GM20431 (cell line): ENCODE data around the gene PRR5L.
"Not testable (repeated sequence)": the region's sequence is repeated elsewhere in the genome, so short reads cannot be mapped to it uniquely, and the experiment has no call there.

Source experiments
- in situ Hi-C: fragments of 300-500 bp; cut with MseI, MboI; formaldehyde crosslinking; loops from one replicate; pipeline ENCODE4 v1.15.0; 2020; ENCODE audit warnings: low sequenced_read_pairs; ENCODE audit not compliant: unreplicated experiment

Gene PRR5L

DNA sequence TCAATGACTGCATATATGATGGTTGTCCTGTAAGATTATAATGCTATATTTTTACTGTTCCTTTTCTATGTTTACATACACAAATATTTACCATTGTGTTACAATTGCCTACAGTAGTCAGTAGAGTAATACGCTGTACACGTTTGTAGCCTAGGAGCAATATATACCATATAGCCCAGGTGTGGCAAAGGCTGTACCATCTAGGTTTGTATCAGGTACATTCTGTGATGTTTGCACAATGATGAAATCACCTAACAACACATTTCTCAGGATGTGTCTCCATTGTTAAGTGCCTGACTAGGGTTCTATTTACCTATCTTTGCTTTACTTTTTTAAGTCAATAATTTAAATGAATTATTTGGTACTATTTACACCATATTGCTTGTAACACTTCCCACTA, 21.9 kb downstream of the PRR5L start:
- in situ Hi-C loops, result no loop called here

DNA sequence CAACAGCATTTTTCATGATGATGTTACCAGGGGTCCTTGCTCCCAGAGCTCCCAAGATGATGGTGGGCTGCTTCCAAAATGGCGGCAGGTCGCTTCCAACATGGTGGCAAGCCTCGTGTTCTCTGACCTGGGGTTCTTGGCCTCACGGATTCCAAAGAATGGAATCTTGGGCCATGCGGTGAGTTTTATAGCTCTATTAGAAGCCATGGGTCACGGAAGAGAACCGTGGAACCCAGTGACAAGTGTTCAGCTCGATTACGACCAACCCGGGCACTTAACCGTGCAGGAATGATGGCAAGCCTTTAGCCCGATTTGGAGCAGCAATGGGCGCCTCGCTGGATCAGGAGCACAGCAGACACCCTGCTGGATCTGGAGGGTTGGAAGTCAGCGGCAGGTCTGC, 28.9 kb downstream of the PRR5L start:
- in situ Hi-C loops, result not testable (repeated sequence)

DNA sequence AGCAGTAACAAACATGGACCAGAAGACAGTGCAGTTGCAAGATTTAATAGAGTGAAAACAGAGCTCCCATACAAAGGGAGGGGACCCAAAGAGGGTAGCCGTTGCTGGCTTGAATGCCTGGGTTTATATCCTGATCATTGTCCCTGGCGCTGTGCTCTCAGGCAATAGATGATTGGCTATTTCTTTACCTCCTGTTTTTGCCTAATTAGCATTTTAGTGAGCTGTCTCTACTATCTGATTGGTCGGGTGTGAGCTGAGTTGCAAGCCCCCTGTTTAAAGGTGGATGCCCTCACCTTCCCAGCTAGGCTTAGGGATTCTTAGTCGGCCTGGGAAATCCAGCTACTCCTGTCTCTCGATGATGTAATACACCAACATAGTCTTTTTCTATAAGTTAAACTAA, 29.3 kb downstream of the PRR5L start:
- in situ Hi-C loops, result not testable (repeated sequence)

DNA sequence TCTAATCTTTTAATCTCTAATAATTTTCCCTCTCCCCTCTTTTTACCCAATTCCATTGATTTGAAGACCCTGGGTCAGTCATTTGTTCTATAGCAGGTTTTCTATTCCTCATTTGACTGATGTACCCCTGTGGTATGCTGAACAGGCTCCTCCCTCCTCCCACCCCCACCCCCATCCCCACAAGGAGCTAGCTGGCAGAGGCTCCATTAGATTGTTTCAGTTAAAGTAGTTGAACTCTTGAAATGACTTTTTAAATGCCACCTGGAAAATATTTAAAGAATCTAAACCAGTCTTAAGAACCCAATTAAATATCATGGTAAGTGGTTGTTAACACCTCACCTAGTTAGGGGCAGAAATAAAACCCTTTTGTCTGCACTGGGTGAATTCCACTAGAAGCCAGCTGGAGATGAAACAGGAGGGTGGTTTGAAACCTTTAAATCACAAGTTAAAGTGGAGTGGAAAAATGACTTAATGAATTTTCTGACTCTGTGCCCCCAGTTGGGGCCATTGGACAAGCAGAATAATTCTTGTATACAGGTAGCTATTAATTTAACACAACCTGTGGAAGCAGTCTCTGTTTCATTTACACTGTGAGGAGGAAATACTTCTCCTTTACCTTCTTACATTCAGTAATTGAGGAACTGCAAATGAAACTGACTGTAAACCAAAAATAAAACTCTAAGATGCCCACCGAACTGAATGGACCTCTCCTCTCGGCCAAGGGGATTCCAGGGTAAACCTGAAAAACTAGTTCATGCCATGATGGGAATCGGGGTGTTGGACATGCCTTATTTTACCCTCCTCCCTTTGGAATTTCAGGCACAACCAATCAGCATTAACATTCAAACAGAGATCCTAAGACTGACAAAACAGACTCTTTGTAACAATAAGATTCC, 30.7 kb downstream of the PRR5L start:
- in situ Hi-C loops, result no loop called here

DNA sequence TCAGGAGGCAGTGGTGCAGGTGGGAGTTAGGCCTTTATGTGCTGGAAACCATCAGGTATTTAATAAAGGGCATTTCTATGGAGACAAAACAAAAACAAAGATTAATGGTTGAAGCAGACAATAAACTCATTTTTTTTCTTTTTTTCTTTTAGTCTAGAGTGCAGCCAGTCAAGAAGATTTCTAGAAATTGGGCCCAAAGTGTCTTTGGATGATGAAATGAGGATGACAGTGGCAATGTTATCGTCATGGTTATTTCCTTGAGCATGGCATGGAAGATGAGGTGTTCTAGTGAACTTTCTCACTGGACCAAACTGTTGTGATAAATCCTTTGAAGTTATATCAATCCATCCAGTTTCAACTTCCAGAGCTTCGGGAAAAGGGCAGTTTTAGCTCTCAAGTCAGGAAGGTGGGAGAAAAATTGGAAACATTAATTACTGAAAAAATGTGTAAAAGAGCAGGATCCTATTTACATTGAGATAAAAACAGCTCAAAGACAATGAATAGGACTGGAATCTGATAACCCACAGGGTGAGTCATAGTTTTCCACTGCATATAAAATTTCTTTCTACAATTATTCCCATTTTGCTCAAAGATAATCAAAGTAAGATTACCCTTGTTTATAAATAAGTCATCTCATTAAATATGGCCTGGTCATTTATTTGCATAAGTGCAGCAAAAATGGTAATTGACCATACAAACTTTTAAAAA, 33.0 kb downstream of the PRR5L start:
- in situ Hi-C loops, result no loop called here

DNA sequence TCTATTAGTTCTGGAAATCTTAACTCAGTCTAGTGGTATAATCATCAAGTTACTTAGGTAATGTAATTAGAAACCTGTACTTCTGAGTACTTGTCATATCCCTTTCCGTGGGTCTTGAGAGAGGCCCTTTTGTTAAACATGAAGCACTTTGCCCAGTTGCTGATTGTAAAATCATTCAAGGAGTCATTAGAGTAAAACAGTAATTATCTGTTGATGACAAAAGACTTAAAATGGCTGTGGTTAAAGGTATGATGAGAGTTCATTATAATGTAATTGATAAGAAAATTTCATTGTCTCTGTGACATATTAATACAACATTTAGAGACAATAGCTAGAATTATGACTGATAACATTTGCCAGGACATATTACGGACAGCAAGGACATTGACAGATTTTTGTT, 34.3 kb downstream of the PRR5L start:
- in situ Hi-C loops, result no loop called here

DNA sequence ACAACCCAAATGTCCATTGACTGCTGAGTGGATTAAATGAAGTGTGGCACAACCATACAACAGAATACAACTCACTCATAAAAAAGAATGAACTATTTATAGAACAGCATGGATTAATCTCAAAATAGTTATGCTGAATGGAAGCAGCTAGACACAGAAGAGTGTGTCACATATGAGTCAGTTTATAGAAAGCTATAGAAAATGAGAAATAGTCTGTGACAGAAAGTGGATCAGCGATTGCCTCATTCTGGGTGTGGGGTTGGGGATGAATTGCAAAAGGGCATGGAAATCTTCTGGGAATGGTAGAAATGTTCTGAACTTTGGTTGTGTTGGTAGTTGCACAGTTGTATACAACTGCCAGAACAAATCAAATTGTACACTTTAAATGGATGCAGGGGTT, 37.4 kb downstream of the PRR5L start:
- in situ Hi-C loops, result no loop called here

DNA sequence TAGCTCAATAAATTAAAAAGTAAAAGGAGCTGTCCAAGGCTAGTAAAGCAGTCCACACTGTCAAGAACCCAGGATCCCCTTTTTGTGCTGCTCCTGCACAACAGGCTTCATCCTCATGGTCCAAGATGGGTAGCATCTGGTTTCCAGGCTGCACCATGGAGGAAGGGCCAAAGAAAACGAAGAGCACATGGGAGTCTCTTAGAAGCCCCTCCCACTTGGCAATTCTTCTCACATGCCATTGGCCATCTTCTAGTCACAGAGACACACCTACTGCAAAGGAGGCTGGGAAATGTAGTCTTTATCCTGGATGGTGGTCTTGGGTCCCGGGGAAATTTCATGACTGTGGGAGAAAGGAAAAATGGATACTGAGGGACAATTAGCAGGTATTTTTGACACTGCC, 37.8 kb downstream of the PRR5L start:
- in situ Hi-C loops, result no loop called here

DNA sequence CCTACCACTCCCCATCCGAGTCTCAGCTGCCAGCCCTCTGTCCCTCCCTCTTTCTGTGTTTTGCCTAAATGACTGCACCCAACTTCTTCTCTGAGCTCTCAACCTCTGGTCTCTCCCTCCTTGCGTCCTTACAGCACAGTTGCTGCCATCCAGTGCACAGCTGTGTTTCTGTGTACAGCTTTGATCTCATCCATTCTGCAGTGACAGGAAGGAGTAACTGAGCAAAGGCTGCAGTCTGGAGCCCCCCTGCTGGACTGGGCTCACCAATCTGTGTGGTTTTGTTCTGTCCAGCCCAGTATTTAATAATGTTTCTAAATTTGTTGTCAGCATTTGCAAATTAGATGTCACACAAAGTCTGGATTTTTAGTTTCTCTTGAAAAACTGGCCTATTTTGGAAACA, 43.8 kb downstream of the PRR5L start:
- in situ Hi-C loops, result no loop called here

DNA sequence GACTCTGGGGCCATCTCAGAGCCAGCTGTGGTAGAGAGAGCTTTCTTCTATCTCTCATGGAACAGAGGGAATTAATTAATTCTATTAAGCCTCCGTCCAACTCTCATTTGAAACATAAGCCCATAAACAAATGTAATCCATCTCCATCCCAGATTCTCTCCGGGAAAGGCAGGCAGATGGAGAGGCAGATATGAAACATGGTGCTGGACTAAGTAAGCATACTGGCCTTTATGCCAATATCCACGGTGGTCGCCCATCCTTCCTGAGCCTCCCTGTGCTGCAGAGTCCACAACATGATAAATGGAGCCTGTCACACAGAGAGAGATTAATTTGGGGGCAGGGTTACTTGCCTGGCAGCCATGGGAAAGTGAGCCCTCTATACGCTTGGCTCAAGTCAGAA, 44.8 kb downstream of the PRR5L start:
- in situ Hi-C loops, result no loop called here

DNA sequence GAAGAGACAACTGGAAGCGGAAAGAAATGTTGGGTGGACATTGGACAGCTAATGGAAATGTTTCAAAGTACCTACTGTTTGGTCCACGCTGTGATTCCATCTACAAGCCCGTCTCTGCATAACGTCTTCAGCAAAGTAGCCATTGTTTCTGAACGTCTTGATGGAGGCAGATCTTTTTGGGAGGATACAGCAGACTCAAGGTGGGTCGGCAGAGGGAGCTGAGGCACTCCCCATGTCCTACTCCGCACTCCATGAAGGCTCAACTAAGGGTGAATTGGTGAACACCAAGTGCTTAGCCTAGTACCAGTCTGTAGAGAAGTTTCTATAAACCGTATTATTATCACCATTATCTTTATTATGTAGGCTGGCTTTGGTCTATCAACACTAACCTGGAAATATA, 45.8 kb downstream of the PRR5L start:
- in situ Hi-C loops, result no loop called here

DNA sequence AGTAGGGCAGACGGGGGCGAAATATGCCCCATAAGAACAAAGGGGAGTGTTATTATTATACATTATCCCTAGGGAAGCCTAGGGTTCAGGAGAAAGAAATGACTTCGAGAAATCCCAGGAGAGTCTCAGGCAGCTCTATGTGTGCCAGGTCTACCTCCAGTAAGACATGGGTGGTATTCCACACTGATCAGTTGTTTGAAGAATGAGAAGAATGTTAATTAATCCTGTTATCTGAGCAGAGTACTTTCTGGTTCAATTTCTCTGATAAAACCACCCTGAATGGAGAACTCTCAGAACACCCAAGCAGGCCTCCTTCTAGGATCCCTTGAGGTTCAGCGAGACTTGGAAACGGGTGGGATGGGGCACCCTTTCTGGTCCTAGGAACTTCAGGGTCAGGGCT, 46.2 kb downstream of the PRR5L start:
- in situ Hi-C loops, result no loop called here

DNA sequence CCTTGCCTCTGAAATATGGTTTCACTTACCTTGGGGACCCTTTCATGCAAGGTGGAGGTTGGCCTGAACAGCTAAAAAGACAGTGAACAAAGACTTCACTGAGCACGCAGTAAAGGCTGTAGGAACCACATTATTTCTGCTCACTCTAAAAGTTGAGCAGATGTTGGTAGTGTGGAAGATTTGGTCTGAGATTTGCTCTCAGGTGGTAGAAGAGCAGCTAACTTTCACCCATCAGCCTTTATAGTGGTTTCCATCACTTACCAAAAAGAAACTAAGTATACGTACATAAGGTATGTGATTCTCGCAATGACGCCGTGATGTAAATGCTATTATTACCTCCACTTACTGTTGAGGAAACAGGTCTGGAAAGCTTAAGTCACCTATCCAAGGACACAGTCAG, 47.3 kb downstream of the PRR5L start:
- in situ Hi-C loops, result no loop called here

DNA sequence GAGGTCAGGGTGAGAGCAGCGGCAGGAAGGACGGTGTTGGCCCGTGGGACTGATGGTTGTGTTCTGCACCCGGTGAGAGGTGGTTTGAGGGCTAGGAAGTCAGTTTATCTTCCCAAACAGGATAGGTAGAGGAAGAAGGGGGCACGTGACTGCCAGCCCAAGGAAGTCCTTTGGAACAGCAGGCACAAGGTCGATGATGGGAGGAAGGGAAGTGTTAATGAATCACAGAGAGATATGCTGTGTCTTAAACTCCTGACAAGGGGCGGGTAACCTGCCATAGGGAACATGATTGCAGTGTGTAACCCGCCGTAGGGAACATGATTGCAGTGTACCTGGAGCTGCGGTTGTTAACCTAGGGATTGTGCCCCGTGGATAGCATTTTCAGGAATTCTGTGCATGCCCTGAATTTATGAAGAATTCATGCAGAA, 49.0 kb downstream of the PRR5L start:
- in situ Hi-C loops, result no loop called here

DNA sequence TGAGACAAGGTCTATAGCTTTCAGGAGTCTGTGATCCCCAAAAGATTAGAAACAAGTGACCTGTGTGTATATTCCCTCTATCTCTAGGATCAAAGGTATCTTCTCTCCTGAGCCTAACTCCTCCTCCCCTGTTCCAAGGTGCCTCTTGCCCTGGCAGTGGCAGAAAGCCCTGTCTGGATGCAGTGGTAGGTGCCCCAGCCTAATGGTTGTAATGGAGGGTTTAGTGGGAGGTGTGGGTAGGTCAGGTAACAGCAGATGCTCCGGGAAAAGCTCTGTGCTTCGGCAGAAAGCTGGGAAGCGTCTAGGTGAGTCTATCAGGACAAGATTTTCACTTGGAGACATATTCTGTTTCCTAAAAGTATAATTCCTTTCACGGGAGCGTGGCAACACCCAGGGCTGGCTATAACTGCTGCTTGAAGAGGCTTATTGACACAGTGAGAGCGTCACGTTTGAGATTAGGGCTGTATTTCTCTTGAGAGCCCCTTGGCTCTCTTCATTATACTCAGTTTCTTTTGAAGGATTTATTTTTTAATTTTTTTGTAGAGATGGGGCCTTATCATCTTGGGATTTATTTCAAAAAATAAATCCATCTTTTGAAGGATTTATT, 49.5 kb downstream of the PRR5L start:
- in situ Hi-C loops, result no loop called here

DNA sequence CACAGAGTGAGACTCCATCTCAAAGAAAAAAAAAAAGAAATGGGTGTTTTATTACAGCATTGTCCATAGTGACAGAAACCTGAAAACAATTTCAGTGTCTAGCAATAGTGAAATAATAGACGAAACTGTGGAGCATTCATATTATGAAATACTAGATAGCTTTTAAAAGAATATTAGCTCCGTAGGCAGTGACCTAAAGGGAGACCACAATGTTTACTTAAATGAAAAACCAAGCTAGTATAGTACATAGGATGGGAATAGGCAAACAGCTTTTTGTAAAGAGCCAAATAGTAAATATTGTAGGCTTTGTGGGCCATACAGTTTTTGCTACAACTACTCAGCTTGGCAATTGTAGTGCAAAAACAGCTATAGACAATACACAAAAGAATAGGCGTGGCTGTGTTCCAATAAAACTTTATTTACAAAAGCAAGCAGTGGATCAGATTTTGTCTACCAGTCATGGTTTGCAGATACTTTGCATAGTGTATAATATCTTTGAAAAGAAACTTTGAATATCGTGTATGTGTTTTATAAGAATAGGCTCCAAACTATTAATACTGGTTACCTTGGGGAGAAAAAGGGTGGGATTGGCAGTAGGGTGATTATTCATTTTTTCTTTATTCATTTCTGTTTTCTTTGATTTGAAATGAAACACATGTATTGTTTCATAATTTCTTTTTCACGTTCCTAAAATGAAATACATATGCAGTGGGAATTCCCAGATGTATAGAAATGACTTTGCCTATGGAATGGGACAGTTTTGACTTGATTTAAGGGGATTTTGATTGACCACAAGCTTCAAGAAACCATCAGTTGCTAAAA, 50.7 kb downstream of the PRR5L start:
- in situ Hi-C loops, result no loop called here

DNA sequence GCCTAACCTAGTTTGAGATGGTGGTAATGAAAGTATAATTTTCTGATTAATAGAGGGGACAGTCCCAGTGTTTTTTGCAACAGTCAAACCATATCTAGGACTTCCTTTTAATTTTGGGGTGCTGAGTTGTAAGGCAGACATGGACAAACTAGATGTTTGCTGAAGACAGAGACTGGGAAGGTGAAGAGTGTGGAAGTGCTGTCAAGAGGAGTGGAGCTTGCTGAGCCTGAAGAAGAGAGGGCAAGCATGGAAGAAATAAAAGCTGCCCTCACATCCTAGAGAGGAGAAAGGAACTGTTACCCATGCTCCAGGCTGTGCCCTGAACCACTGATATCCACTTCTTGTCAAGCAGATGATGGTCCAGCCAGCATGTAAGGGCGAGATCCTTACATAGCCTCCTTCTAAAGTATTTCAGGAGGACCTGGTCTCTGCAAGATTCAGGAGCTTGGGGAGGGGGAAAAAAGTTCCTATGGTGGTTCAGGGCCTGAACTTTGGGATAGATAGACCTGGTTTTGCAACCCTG, 51.4 kb downstream of the PRR5L start:
- in situ Hi-C loops, result no loop called here

DNA sequence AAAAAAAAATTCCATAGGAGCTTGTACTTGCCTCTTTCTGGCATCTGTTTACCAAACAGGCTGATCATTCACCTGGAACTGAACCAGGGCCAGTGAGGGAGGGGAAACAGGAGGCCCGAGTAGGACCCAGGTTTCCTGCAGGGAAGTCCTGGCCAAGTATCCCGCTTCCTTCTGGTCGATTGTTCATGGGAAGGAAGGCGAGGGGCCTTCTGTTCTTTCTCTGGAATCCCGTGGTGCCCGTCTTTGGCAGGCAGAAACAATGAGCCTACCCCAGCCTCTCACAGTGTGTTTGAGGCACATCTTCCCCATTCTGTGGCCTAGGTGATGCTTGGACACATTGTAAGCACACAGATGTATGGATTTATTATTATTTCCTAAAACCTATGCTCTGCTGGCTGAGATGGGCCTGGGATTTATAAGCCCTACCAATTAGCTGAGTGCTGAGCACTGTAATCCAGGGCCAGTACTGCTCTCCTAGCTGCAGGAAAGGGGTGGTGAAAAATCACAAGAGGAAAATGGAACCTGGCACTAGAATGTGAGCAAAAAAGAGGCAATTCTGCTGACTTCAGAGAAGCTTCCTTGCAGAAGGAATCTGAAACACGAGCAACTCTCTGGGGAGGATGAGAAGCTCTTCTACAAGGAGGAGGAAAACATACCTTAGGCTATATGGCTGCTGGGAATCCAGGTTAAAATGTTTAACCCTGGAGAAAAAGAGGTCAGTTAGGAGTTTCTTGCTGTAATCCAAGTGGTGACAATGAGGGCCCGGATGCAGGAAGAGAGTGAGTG, 53.5 kb downstream of the PRR5L start:
- in situ Hi-C loops, result no loop called here

DNA sequence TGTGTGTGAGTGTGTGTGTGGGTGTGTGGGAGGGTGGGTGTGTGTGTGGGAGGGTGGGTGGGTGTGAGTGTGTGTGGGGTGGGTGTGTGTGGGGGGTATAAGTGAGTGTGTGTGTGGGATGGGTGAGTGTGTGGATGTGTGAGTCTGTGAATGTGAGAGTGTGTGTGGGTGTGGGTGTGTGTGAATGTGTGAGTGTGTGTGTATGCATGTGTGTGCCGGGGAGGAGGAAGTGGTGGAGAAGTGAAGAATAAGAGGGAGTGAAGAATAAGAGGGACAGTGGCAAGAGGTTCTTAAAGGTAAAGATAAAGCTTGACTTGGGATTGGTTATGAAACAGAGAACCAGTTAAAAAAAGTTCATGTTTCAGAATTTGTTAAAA, 54.0 kb downstream of the PRR5L start:
- in situ Hi-C loops, result no loop called here
